Neural cell (in vitro differentiated cells): ENCODE measurements around the gene ANP32D. TPM values are rescaled to one million over a fixed set of nuclear protein-coding genes. Genes with fewer than 3 reads are reported as not detected.
"Not testable (repeated sequence)": the region's sequence is repeated elsewhere in the genome, so short reads cannot be mapped to it uniquely, and the experiment has no call there.

ENCODE experiments used
- H2AFZ ChIP-seq: fragments of 200-600, 300-800 bp; sonication (generic), shearing (Covaris generic); 2 replicates; pipeline ENCODE4 v1.6.0; 2014; ENCODE audit warnings: low read depth, mild to moderate bottlenecking, antibody characterized with exemption, low read length, moderate library complexity
- H3F3A ChIP-seq: fragments of 200-600 bp; shearing (Covaris generic); 2 replicates; pipeline ENCODE4 v1.6.1; 2016; ENCODE audit warnings: mild to moderate bottlenecking, moderate library complexity, mixed read lengths, antibody characterized with exemption, low read length; ENCODE audit not compliant: insufficient read depth, poor library complexity, severe bottlenecking
- H3K27ac ChIP-seq: fragments of 200-600, 300-800 bp; sonication (generic), shearing (Covaris generic); 2 replicates; pipeline ENCODE4 v1.5.1; 2014; ENCODE audit warnings: mild to moderate bottlenecking, low read length, moderate library complexity
- H3K27me3 ChIP-seq: fragments of 300-800, 200-600 bp; sonication (generic), shearing (Covaris generic); 2 replicates; pipeline ENCODE4 v1.6.0; 2014; ENCODE audit warnings: mild to moderate bottlenecking, low read depth, low read length, moderate library complexity; ENCODE audit not compliant: insufficient read depth
- H3K36me3 ChIP-seq: fragments of 300-800, 200-600 bp; sonication (generic), shearing (Covaris generic); 2 replicates; pipeline ENCODE4 v1.5.1; 2014; ENCODE audit warnings: mild to moderate bottlenecking, antibody characterized with exemption, low read length, moderate library complexity; ENCODE audit not compliant: insufficient read depth
- H3K4me2 ChIP-seq: fragments of 300-800, 200-600 bp; sonication (generic), shearing (Covaris generic); 2 replicates; pipeline ENCODE4 v1.6.0; 2014; ENCODE audit warnings: mild to moderate bottlenecking, low read length
- H3K4me3 ChIP-seq: fragments of 300-800, 200-600 bp; sonication (generic), shearing (Covaris generic); 2 replicates; pipeline ENCODE4 v1.5.1; 2014; ENCODE audit warnings: mild to moderate bottlenecking, low read length, moderate library complexity
- H3K79me2 ChIP-seq: fragments of 200-600 bp; shearing (Covaris generic); replicated peaks from 2 replicates; pipeline ENCODE4 v1.6.0; 2014; ENCODE audit warnings: mild to moderate bottlenecking, low read length, moderate library complexity; ENCODE audit not compliant: insufficient read depth
- H3K9ac ChIP-seq: fragments of 300-800, 200-600 bp; sonication (generic), shearing (Covaris generic); 2 replicates; pipeline ENCODE4 v1.6.1; 2016; ENCODE audit warnings: mild to moderate bottlenecking, low read length, mixed read lengths
- H3K9me2 ChIP-seq: fragments of 200-600 bp; shearing (Covaris generic); 2 replicates; pipeline ENCODE4 v1.6.1; 2016; ENCODE audit warnings: mild to moderate bottlenecking, low read length, mixed read lengths; ENCODE audit not compliant: insufficient read depth
- H3K9me3 ChIP-seq: fragments of 200-600, 300-800 bp; sonication (generic), shearing (Covaris generic); 2 replicates; pipeline ENCODE4 v1.6.1; 2016; ENCODE audit warnings: mild to moderate bottlenecking, mixed run types, low read length, moderate library complexity, mixed read lengths
- H4K20me1 ChIP-seq: fragments of 200-600 bp; shearing (Covaris generic); 2 replicates; pipeline ENCODE4 v1.6.1; 2016; ENCODE audit warnings: mild to moderate bottlenecking, mixed run types; ENCODE audit not compliant: insufficient read depth
- EP300 ChIP-seq: fragments of 450-650 bp; conservative IDR thresholded peaks from 2 replicates; pipeline ENCODE4 v1.6.1; 2014; ENCODE audit warnings: antibody characterized with exemption, mild to moderate bottlenecking, moderate library complexity; ENCODE audit not compliant: poor library complexity, severe bottlenecking
- EZH2 ChIP-seq: fragments of 200-600, 300-800 bp; shearing (Covaris generic), sonication (generic); IDR thresholded peaks from 2 replicates; pipeline ENCODE4 v1.6.1; 2014; ENCODE audit warnings: antibody characterized with exemption, low read length, borderline replicate concordance, mild to moderate bottlenecking; ENCODE audit not compliant: insufficient read depth, poor library complexity, severe bottlenecking
- MXI1 ChIP-seq: fragments of 450-650 bp; conservative IDR thresholded peaks from 2 replicates; pipeline ENCODE4 v1.6.1; 2014; ENCODE audit warnings: antibody characterized with exemption, mild to moderate bottlenecking; ENCODE audit not compliant: poor library complexity, severe bottlenecking
- POLR2AphosphoS5 ChIP-seq: IDR thresholded peaks from 2 replicates; pipeline ENCODE4 v1.6.1; 2012
- RAD21 ChIP-seq: fragments of 450-650 bp; conservative IDR thresholded peaks from 2 replicates; pipeline ENCODE4 v1.6.1; 2014; ENCODE audit warnings: antibody characterized with exemption, mild to moderate bottlenecking, moderate library complexity
- REST ChIP-seq: IDR thresholded peaks from 2 replicates; pipeline ENCODE4 v1.6.1; 2012; ENCODE audit warnings: borderline replicate concordance
- SMC3 ChIP-seq: fragments of 450-650 bp; conservative IDR thresholded peaks from 2 replicates; pipeline ENCODE4 v1.6.1; 2014; ENCODE audit warnings: antibody characterized with exemption, mild to moderate bottlenecking, moderate library complexity; ENCODE audit not compliant: poor library complexity
- TAF1 ChIP-seq: IDR thresholded peaks from 2 replicates; pipeline ENCODE4 v1.6.1; 2012; ENCODE audit warnings: low read depth
- polyA plus RNA-seq: library from polyadenylated mRNA; depleted of rRNA; stranded (reverse); fragments of >200 nt; gene quantifications from 2 replicates; pipeline ENCODE4 v1.2.3, GENCODE V29; 2014
- TF ChIP-seq, protein P1 (sequence below): fragments of 450-650 bp; IDR thresholded peaks from 2 replicates; pipeline ENCODE4 v1.5.1; 2014; ENCODE audit warnings: antibody characterized with exemption, mild to moderate bottlenecking, moderate library complexity; ENCODE audit not compliant: poor library complexity, severe bottlenecking

Gene ANP32D
- polyA plus RNA-seq, 1 donor from 2014 or later, result not detected

DNA sequence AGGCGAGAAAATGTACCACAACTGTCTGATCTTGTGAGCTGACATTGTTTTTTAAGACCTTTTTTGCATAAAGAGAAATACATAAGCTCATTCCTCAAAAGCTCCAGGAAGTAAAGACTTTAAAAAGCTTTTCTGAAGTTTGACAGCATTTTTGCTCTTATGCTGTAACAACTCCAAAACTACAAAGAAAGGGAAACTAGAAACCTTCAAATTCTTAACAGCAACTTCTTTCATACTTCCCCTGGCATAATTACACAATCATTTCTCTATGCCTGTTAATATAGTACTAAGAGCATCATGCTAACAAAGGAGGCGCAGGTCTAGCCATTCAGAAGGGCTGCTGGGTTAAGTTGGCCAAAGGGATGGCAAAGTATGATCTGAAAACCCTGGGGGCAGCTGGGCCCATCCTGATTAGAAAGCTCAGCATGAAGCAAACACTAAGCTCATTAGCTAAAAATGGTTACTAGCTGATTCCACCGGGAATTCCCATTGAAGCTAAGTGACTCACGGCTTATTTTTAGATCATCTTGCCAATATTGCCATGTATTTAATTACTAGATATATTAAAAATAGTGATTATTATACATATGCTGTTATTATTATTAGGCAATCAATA is 26.1 kb upstream of the ANP32D start:
- Histone ChIP-seq H3K27me3 (no peaks in the 10 kb centered on the region), H3K9me3 (no peaks in the 10 kb centered on the region), H4K20me1 (no peaks in the 10 kb centered on the region), H3K9me2 (no peaks in the 10 kb centered on the region), H3K36me3 (no peaks in the 10 kb centered on the region), H3K9ac (no peak overlapping the region), H3F3A (no peaks in the 10 kb centered on the region), H3K4me3 (no peak overlapping the region), H3K79me2 (no peaks in the 10 kb centered on the region), H3K4me2 (no peak overlapping the region), H3K27ac (no peak overlapping the region), H2AFZ (no peak overlapping the region)
- no peak for TF ChIP-seq POLR2AphosphoS5

DNA sequence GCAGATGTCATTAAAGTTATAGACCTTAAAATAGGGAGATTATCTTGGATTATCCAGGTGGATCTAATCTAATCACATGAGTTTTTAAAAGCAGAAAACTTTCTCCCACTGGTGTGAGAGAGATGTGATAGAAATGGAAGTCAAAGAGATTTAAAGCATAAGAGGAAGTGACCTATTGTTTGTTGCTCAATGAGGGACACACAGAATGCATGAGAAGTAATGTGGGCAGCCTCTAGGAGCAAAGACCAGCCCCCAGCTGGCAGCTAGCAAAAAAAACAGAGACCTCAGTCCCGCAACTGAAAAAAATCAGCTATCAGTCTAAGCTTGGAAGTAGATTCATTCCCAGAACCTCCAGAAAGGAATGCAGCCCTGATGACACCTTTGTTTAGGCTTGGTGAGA is 24.6 kb upstream of the ANP32D start:
- H3K4me2 ChIP-seq, result no peak overlapping the region
- no peaks in the 10 kb centered on the region for H3K79me2 ChIP-seq
- H3K36me3 ChIP-seq, result no peaks in the 10 kb centered on the region
- H3K9ac ChIP-seq, result no peak overlapping the region
- no peaks in the 10 kb centered on the region for H3K9me2 ChIP-seq
- H3F3A ChIP-seq, result no peaks in the 10 kb centered on the region
- TF ChIP-seq RAD21 (no peak), EZH2 (no peak), EP300 (no peak), POLR2AphosphoS5 (no peak), TAF1 (no peak), REST (no peak), MXI1 (no peak)
- TF ChIP-seq, protein P1, sequence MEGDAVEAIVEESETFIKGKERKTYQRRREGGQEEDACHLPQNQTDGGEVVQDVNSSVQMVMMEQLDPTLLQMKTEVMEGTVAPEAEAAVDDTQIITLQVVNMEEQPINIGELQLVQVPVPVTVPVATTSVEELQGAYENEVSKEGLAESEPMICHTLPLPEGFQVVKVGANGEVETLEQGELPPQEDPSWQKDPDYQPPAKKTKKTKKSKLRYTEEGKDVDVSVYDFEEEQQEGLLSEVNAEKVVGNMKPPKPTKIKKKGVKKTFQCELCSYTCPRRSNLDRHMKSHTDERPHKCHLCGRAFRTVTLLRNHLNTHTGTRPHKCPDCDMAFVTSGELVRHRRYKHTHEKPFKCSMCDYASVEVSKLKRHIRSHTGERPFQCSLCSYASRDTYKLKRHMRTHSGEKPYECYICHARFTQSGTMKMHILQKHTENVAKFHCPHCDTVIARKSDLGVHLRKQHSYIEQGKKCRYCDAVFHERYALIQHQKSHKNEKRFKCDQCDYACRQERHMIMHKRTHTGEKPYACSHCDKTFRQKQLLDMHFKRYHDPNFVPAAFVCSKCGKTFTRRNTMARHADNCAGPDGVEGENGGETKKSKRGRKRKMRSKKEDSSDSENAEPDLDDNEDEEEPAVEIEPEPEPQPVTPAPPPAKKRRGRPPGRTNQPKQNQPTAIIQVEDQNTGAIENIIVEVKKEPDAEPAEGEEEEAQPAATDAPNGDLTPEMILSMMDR, result no peak
- no peak overlapping the region for H3K4me3 ChIP-seq
- H3K27ac ChIP-seq, result no peak overlapping the region
- no peaks in the 10 kb centered on the region for H4K20me1 ChIP-seq
- no peaks in the 10 kb centered on the region for H3K9me3 ChIP-seq
- H2AFZ ChIP-seq, result no peak overlapping the region
- no peaks in the 10 kb centered on the region for H3K27me3 ChIP-seq

GRCh38 chr12:48451372-48451771 is 21.0 kb upstream of the ANP32D start:
- TF ChIP-seq RAD21 (no peak), SMC3 (no peak), MXI1 (no peak)
- Histone ChIP-seq H3K79me2 (no peaks in the 10 kb centered on the region), H3K36me3 (no peaks in the 10 kb centered on the region), H3K9me2 (no peaks in the 10 kb centered on the region), H4K20me1 (no peaks in the 10 kb centered on the region), H3K4me3 (no peak overlapping the region), H3K27me3 (no peaks in the 10 kb centered on the region), H3K27ac (no peak overlapping the region), H3F3A (no peaks in the 10 kb centered on the region), H3K9me3 (no peaks in the 10 kb centered on the region), H3K4me2 (no peak overlapping the region), H3K9ac (no peak overlapping the region), H2AFZ (no peak overlapping the region)

GRCh38 chr12:48452961-48453360 is 19.4 kb upstream of the ANP32D start:
- H3K36me3 ChIP-seq, H2AFZ ChIP-seq, H3F3A ChIP-seq, H4K20me1 ChIP-seq, H3K9me2 ChIP-seq, H3K9ac ChIP-seq, H3K79me2 ChIP-seq, H3K27me3 ChIP-seq, H3K4me3 ChIP-seq, H3K27ac ChIP-seq, H3K9me3 ChIP-seq, H3K4me2 ChIP-seq: not testable (repeated sequence)
